SK-N-SH (cell line): ENCODE measurements around the gene TCL1A.

Experiments used
- CHD2 ChIP-seq: fragments of 150-350 bp; IDR thresholded peaks from 2 replicates; pipeline ENCODE4 v1.6.1; 2018; ENCODE audit warnings: low read length; ENCODE audit not compliant: partially characterized antibody
- EZH2phosphoT487 ChIP-seq: fragments of 200-600 bp; sonication (generic); IDR thresholded peaks from 2 replicates; pipeline ENCODE4 v1.6.1; 2017; ENCODE audit warnings: low read depth, mixed run types, mild to moderate bottlenecking, antibody characterized with exemption, moderate library complexity, borderline replicate concordance
- POLR2AphosphoS5 ChIP-seq: IDR thresholded peaks from 2 replicates; pipeline ENCODE4 v1.6.1; 2012; ENCODE audit warnings: low read depth, low read length
- RAD21 ChIP-seq: IDR thresholded peaks from 2 replicates; pipeline ENCODE4 v1.6.1; 2012; ENCODE audit warnings: mild to moderate bottlenecking, low read length
- YY1 ChIP-seq: IDR thresholded peaks from 2 replicates; pipeline ENCODE4 v1.4.0; 2012; ENCODE audit warnings: low read depth, mild to moderate bottlenecking
- TF ChIP-seq, protein P1 (sequence below): fragments of 200-600 bp; sonication (generic); IDR thresholded peaks from 2 replicates; pipeline ENCODE4 v1.6.1; 2017; ENCODE audit warnings: antibody characterized with exemption, mild to moderate bottlenecking, moderate library complexity
- TF ChIP-seq, protein P2 (sequence below): fragments of 150-350 bp; IDR thresholded peaks from 2 replicates; pipeline ENCODE4 v1.6.1; 2017; ENCODE audit warnings: antibody characterized with exemption, low read length, low read depth, borderline replicate concordance
- TF ChIP-seq, protein P3 (sequence below): IDR thresholded peaks from 2 replicates; pipeline ENCODE4; 2012

DNA sequence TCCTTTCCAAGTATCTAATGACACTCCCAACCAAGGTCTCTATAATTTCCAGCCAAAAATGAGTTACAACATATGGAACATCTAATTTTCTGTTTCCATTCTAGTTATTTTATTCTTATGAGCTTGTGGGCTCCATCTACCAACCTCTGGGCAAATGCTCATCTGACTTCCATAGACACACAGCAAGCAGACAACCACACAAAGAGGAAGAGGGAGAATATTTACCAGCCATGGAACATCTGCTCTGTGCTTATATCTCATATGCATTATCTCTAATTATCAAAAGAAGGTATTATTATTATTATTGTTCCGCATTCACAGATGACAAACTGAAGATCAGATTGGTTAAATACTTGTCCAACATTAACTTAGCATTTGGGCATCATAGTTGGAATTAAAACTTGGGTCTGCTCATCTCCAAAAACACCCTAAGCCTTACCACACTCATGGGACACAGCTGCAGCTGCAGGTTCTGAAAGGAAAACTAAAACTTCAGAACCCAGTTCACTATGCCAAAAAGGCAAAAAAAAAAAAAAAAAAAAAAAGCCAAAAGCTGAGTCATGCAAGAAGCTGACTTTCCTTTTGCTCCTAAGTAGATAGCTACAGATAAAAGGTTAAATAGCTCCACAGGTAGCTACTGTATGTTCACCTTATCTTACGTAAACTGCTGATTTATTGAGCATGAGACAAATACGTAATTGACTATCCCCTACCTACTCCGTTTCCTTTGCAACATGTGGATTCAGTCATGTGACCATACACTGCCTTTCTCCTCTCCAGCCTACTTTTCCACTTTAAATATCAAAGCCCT is 51.3 kb downstream of the TCL1A start:
- TF ChIP-seq, protein P1, sequence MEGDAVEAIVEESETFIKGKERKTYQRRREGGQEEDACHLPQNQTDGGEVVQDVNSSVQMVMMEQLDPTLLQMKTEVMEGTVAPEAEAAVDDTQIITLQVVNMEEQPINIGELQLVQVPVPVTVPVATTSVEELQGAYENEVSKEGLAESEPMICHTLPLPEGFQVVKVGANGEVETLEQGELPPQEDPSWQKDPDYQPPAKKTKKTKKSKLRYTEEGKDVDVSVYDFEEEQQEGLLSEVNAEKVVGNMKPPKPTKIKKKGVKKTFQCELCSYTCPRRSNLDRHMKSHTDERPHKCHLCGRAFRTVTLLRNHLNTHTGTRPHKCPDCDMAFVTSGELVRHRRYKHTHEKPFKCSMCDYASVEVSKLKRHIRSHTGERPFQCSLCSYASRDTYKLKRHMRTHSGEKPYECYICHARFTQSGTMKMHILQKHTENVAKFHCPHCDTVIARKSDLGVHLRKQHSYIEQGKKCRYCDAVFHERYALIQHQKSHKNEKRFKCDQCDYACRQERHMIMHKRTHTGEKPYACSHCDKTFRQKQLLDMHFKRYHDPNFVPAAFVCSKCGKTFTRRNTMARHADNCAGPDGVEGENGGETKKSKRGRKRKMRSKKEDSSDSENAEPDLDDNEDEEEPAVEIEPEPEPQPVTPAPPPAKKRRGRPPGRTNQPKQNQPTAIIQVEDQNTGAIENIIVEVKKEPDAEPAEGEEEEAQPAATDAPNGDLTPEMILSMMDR = no peak
- TF ChIP-seq EZH2phosphoT487 = no peak
- no peak for TF ChIP-seq POLR2AphosphoS5
- no peak for TF ChIP-seq YY1
- no peak for TF ChIP-seq CHD2
- TF ChIP-seq, protein P2, sequence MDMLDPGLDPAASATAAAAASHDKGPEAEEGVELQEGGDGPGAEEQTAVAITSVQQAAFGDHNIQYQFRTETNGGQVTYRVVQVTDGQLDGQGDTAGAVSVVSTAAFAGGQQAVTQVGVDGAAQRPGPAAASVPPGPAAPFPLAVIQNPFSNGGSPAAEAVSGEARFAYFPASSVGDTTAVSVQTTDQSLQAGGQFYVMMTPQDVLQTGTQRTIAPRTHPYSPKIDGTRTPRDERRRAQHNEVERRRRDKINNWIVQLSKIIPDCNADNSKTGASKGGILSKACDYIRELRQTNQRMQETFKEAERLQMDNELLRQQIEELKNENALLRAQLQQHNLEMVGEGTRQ = no peak
- no peak for TF ChIP-seq RAD21
- TF ChIP-seq, protein P3, sequence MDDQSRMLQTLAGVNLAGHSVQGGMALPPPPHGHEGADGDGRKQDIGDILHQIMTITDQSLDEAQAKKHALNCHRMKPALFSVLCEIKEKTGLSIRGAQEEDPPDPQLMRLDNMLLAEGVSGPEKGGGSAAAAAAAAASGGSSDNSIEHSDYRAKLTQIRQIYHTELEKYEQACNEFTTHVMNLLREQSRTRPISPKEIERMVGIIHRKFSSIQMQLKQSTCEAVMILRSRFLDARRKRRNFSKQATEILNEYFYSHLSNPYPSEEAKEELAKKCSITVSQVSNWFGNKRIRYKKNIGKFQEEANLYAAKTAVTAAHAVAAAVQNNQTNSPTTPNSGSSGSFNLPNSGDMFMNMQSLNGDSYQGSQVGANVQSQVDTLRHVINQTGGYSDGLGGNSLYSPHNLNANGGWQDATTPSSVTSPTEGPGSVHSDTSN = no peak
